HL-60/S4 treated with phorbol 12-myristate 13-acetate at 8.2 ng/mL for 4 days and 3 days (cell line): ENCODE measurements around the gene ADGRG7.
"Not testable (repeated sequence)": the region's sequence is repeated elsewhere in the genome, so short reads cannot be mapped to it uniquely, and the experiment has no call there.

Source experiments
- in situ Hi-C: fragments of 300-500 bp; cut with MboI; formaldehyde crosslinking; loops from 2 replicates; pipeline ENCODE4 v1.15.0; 2022; ENCODE audit warnings: low sequenced_read_pairs

ADGRG7 gene

DNA sequence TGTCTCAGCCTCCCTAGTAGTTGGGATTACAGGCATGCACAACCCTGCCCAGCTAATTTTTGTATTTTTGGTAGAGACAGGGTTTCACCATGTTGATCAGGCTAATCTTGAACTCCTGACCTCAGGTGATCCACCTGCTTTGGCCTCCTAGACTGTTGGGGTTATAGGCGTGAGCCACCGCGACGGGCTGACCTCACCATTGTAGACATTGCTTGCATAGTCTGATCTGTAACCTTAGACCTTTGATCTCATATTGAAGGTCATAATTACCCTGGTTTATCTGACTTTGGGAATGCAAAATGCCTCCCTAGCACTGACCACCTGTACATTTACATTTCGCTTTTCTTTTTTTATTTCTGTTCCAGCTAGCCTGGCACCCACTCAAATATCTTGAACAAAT lies 31.2 kb downstream of the ADGRG7 start:
- in situ Hi-C loops, result no loop called here

- in situ Hi-C loops, result no loop called here
These were observed 32.2 kb downstream of the ADGRG7 start for GRCh38 chr3:100641471-100642032.

DNA sequence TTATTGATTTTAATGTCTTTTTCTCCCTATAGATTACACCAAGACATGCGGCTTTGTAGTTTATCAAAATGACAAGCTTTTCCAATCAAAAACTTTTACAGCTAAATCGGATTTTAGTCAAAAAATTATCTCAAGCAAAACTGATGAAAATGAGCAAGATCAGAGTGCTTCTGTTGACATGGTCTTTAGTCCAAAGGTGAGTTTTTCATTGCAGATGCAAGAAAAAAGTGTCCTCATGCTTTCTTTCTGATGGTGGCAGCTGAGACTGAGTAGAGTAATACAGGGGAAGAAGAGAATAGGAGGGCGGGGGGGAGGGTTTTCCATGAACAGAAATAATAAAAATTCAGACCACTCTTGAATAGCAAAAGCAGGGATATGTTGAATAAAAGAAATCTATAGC lies 36.5 kb downstream of the ADGRG7 start:
- in situ Hi-C loops, result no loop called here

- in situ Hi-C loops, result no loop called here
These were observed 37.8 kb downstream of the ADGRG7 start for GRCh38 chr3:100647171-100647570.

DNA sequence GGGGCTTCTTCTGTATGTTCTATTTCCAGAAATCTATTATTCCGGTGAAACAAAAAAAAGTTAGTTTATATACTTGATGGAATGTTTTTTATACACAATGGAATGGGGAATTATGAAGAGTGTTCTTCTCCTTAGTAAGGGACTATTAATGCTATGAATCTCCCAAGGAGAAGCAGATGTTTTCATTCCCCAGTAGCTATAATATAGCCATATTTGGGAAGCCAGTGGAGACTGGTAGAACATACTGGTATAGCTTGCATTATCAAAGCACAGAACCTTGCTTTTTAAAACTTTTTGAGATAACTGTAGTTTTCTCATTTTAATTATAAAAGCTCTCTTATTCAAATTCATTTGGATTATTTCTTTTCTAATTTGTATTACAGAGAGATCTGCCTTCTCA lies 38.3 kb downstream of the ADGRG7 start:
- in situ Hi-C loops, result no loop called here

- in situ Hi-C loops, result no loop called here
These were observed 41.5 kb downstream of the ADGRG7 start for GRCh38 chr3:100650651-100651619.

GRCh38 chr3:100653604-100654294 lies 44.3 kb downstream of the ADGRG7 start:
- in situ Hi-C loops, result no loop called here

DNA sequence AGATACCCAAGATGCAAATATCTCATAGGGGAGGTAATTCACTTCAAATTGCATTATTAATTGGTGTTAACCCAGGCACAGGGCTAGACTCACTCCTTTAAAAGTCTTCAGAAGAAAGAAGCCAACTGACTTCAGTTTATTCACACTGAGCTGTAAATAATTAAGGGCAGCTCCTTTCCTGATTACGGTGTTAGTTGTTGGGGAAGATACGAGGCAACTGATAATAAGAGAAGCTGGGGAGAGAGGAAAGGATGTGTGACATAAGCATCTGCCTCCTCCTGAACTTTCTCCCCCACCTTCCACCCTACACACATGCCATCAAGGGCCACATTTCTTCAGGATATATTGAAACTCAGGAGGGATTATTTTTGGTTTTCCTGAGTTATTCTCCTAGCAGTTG lies 47.5 kb downstream of the ADGRG7 start:
- in situ Hi-C loops, result no loop called here

GRCh38 chr3:100661294-100661693 lies 51.9 kb downstream of the ADGRG7 start:
- in situ Hi-C loops, result not testable (repeated sequence)

- in situ Hi-C loops, result no loop called here
These were observed 52.9 kb downstream of the ADGRG7 start for GRCh38 chr3:100662113-100662823.

DNA sequence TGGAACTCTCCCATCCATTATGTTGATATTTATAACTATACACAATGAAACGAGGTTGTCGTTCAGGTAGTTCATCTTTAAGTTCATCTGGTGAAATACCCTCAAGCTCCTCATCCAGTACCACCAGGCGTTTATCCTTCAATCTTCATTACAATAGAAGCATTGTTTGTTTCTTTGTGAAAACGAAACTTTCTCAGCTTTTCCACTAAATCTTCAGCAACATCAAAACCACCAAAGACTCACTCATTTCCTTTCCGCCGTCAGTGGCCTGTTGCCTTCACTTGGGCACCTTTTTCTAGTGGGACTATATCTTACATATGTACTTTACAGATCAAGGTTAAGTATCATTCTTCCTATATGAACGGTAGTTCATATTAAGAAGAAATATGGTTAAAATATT lies 55.8 kb downstream of the ADGRG7 start:
- in situ Hi-C loops, result no loop called here

DNA sequence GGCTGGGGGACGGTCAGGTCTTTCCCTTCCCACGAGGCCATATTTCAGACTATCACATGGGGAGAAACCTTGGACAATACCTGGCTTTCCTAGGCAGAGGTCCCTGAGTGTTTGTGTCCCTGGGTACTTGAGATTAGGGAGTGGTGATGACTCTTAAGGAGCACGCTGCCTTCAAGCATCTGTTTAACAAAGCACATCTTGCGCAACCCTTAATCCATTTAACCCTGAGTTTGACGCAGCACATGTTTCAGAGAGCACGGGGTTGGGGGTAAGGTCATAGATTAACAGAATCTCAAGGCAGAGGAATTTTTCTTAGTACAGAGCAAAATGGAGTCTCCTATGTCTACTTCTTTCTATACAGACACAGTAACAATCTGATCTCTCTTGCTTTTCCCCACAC lies 57.3 kb downstream of the ADGRG7 start:
- in situ Hi-C loops, result not testable (repeated sequence)

GRCh38 chr3:100667316-100667715 lies 57.9 kb downstream of the ADGRG7 start:
- in situ Hi-C loops, result not testable (repeated sequence)

- in situ Hi-C loops, result not testable (repeated sequence)
These were observed 61.6 kb downstream of the ADGRG7 start for GRCh38 chr3:100670995-100671394.

DNA sequence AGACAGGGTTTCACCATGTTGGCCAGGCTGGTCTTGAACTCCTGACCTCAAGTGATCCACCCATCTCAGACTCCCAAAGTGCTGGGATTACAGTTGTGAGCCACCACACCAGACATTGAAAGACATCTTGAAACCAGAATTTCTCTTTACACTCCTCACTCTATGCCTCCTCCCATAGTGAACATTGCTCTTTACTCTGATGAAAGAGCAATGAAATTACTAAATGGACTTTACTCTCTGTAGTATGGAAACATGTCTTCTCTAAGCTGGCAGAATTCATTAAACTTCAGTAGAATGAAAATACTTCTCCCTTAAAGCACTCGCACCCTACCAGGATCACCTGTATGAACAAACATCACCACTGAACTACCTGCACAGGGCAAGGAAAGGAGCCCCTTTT lies 72.1 kb downstream of the ADGRG7 start:
- in situ Hi-C loops, result no loop called here

DNA sequence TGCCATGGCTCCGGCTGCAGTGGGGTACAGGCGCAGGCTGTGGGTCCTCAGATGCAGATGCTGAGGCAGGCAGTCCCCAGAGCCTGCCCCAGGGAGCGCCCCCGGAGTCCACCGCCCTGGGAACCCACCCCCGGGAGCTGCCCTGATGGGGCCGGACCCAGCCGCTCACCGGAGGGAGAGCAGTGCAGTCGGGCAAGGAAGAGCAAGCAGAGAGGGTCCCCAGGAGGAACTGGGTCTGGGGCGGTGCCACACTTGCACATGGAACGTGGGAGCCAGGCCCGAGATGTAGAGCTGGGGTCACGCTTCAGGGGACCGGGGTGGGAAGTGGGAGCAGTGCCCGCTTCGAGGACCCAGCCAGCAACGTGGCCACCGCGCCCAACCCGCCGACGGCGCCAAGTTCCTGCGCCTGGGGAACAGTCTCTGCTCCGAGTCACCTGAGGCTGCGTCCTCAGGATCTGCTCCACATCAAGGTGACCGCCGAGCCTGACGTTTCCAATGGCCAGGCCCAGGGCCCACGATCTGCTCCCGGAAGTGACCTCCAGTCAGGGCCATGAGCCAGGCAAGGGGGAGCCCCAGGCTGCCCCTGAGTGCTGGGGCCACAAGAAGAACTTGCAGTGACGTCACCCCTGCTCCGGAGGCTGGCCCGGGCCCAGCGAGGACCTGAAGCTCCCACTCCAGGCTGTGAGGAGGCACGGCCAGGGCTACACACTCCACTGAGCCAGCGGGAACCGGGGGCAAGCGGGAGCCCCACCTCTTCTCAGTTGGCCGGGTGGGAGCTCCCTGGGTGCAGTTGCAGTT lies 72.9 kb downstream of the ADGRG7 start:
- in situ Hi-C loops, result no loop called here

- in situ Hi-C loops, result no loop called here
These were observed 73.7 kb downstream of the ADGRG7 start for GRCh38 chr3:100682854-100683760.

DNA sequence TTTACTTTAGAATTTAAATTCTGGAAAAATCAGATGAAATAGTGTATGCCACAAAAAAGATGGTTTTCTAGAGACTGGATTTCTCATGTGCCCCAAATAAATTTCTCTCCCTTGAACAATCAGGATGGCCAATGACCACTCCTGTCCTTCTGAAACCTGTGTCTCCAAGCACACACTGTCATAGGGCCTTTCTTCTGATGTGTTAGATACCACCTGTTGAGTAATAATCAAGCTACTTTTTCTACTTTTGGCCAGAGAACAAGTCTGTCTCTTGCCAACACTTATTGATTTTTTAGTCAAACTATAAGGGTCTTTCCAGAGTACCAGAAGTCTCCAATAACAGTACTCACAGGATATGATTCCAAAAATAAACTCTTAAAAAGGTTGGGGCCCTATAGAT lies 83.8 kb downstream of the ADGRG7 start:
- in situ Hi-C loops, result no loop called here

DNA sequence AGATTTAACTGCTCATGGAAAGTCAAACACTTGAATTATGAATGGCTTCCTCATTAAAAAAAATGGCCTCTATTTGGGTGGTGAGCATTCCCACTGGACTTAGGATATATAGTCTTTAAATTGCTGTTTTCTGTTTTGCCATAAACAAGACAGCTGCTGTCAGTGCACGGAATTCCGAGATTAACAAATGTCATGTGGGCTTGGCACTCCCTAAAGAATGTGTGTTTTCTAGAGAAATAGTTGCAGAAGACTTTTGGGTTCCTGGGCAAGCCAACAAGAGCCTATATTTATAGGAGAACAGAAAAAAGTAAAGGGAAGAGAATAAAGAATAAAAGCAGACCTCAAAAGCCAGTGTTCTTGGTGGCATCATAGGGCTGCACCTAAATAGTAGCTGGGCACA lies 86.3 kb downstream of the ADGRG7 start:
- in situ Hi-C loops, result no loop called here
